Adrenal gland (tissue), 5 donors: ENCODE data around the gene GFM1.

Experiments used
- POLR2A ChIP-seq, 2 donors: fragments of 450-650 bp; IDR thresholded peaks; one replicate each; pipeline ENCODE4 v1.6.1; 2017; ENCODE audit warnings: antibody characterized with exemption in 2 of 2, mild to moderate bottlenecking in 2 of 2, moderate library complexity in 1 of 2
- TF ChIP-seq, protein P1 (sequence below), 6 experiments: fragments of 450-650 bp in 4 of 6; fragments of 200-600 bp in 2 of 6; sonication (generic) in 1 of 6; IDR thresholded peaks; 1 replicate in 5 of 6; 2 replicates in 1 of 6; pipeline versions ENCODE4 v1.5.1 to v1.8.0; 2016 to 2021; ENCODE audit warnings: antibody characterized with exemption in 6 of 6, mild to moderate bottlenecking in 2 of 6, moderate library complexity in 1 of 6
- donor health status: DM: no; HTN: no; CAD: no.

DNA sequence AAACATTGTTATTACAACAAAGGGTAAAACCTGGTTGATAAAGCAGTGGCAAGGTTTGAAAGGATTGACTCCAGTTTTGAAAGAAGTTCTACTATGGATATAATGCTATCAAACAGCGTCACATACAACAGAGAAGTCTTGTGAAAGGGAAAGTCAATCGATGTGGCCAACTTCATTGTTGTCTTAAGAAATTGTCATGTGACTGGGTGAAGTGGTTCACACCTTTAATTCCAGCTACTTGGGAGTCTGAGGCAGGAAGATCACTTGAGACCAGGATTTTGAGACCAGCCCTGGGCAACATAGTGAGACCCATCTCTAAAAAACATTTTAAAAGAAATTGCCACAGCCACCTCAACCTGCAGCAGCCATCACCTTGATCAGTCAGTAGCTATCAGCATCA is 34.4 kb downstream of the GFM1 start:
- TF ChIP-seq, protein P1, sequence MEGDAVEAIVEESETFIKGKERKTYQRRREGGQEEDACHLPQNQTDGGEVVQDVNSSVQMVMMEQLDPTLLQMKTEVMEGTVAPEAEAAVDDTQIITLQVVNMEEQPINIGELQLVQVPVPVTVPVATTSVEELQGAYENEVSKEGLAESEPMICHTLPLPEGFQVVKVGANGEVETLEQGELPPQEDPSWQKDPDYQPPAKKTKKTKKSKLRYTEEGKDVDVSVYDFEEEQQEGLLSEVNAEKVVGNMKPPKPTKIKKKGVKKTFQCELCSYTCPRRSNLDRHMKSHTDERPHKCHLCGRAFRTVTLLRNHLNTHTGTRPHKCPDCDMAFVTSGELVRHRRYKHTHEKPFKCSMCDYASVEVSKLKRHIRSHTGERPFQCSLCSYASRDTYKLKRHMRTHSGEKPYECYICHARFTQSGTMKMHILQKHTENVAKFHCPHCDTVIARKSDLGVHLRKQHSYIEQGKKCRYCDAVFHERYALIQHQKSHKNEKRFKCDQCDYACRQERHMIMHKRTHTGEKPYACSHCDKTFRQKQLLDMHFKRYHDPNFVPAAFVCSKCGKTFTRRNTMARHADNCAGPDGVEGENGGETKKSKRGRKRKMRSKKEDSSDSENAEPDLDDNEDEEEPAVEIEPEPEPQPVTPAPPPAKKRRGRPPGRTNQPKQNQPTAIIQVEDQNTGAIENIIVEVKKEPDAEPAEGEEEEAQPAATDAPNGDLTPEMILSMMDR (IDR thresholded peaks at IDR 0.05): no peak
- no peak for TF ChIP-seq POLR2A (IDR thresholded peaks at IDR 0.05)
